Subcutaneous adipose tissue (tissue), 4 donors: ENCODE measurements around the gene ZZZ3. TPM values are rescaled to one million over a fixed set of nuclear protein-coding genes. Genes with fewer than 3 reads are reported as not detected.

Source experiments
- total RNA-seq, 4 donors: library from RNA; depleted of rRNA; stranded (reverse); fragments of >200 nt; gene quantifications; one replicate each; pipeline ENCODE4 v1.1.0, GENCODE V29; 2016
- TF ChIP-seq, protein P1 (sequence below): fragments of 450-650 bp; IDR thresholded peaks from one replicate; pipeline ENCODE4 v1.5.1; 2016; ENCODE audit warnings: low read depth, mild to moderate bottlenecking, control low read depth, antibody characterized with exemption, moderate library complexity

ZZZ3 gene
- total RNA-seq, 4 donors from 2014 or later, result 45.7 to 57.7 (median 53.0) TPM

DNA sequence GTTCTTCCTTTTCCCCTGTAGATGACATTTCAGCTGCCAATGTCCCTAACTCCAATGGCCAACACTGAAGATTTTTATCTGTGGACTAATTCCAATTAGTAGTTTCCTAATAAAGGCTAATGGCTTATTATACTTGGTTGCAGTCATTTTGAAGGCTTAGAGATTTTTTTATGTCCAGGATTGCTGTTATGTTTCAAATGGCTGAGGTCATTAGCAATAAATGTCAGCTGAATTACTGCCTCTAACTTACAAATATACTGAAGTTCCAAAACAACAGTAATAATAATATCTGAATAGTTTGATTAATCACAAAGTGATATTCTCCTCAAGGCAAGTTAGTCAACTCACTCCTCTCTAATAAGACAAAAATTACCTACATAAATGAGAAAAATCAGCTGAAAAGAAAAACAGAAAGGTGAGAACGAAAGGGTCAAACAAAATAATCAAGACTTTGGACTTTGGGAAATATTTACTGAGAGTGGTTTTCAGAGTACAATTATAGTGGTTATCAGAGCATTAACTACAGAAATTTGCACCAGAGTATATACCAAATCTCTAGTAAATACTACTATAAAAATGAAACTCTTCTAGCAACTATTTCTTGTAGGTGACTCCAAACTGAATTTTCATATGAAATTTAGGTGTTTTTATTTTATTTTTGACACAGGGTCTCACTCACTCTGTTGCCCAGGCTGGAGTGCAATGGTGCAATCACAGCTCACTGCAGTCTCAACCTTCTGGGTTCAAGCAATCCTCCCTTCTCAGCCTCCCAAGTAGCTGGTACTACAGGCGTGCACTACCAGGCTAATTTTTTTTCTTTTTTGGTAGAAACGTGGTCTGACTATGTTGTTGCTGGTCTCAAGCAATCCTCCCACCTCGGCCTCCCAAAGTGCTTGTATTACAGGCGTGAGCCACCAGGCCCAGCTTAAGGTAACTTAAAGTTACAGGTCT lies 3.5 kb downstream of the ZZZ3 start:
- TF ChIP-seq, protein P1, sequence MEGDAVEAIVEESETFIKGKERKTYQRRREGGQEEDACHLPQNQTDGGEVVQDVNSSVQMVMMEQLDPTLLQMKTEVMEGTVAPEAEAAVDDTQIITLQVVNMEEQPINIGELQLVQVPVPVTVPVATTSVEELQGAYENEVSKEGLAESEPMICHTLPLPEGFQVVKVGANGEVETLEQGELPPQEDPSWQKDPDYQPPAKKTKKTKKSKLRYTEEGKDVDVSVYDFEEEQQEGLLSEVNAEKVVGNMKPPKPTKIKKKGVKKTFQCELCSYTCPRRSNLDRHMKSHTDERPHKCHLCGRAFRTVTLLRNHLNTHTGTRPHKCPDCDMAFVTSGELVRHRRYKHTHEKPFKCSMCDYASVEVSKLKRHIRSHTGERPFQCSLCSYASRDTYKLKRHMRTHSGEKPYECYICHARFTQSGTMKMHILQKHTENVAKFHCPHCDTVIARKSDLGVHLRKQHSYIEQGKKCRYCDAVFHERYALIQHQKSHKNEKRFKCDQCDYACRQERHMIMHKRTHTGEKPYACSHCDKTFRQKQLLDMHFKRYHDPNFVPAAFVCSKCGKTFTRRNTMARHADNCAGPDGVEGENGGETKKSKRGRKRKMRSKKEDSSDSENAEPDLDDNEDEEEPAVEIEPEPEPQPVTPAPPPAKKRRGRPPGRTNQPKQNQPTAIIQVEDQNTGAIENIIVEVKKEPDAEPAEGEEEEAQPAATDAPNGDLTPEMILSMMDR, result no peak

DNA sequence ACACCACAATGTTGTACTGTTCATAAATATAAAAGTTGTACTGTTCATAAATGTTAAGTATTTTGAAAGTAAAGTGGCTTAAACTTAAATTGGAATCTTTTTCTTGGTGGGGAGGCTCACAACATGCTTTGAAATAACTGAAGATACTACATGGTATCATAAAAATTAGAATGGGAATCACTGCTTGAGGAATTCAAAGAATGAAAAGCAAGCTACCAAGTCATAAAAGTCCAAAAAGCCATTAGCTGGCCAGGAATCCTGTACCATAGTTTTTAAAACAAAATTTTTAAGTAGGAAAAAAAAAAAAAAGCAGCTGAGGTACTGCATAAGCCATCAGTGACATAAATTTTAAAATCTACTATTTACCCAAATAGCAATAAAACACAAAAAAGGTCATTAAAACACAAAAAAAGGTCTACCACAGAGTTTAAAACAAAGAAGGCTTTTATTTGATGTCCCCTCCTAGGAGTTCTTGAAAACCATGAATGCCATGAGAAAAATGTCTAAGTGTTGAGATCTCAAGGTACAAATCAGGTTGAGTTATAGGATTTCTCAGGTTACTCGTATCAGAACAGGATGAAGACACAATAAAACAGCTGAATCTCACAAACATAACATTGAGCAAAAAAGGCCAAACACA lies 8.6 kb downstream of the ZZZ3 start:
- TF ChIP-seq, protein P1, result no peak

DNA sequence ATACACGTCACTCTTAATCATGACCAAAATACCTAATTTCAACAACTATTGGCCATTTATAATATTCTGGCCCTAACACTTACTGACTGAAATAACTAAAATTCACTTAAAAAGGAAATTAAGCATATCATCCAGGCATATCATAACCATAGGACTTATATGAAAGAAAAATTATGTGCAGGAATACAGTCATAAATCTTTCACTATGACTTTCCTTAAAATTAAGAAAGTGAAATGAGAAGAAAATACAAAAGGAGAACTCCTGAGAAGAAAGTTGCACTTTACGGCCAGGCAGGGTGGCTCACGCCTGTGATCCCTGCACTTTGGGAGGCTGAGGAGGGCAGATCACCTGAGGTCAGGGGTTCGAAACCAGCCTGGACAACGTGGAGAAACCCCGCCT lies 9.4 kb downstream of the ZZZ3 start:
- TF ChIP-seq, protein P1, result no peak

DNA sequence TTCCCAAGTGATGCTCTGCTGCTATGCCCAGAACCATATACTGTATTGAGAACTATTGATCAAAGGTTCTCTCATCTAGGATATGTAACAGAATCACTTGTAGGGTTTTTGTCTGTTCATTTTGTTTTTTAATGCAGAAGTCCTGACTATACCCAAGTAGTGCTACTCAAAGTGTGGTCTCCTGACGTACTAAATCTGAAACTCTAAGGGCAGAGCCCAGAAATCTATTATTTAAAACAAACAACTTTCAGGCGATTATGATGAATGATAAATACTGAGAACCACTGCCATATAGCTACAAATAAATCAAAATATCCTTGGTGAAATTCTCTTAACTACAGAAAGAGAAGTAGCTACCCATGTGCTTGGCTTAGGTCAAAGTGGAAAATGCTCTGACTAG lies 10.1 kb downstream of the ZZZ3 start:
- TF ChIP-seq, protein P1, result no peak

DNA sequence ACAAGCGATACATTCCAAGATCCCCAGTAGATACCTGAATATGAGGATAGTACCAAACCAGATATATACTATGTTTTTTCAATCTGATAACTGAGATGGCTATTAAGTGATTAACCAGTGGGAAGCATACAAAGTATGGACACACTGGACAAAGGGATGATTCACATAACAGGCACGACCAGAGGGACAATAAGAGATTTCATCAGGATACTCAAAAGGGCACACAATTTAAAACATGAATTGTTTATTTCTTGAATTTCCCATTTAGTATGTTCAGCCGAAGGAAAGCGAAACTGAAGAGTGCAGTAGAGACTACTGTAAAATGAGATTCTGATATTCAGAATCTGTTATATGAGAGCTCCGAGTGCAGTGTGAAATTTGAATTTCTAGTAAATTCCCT lies 10.6 kb downstream of the ZZZ3 start:
- TF ChIP-seq, protein P1, result no peak

DNA sequence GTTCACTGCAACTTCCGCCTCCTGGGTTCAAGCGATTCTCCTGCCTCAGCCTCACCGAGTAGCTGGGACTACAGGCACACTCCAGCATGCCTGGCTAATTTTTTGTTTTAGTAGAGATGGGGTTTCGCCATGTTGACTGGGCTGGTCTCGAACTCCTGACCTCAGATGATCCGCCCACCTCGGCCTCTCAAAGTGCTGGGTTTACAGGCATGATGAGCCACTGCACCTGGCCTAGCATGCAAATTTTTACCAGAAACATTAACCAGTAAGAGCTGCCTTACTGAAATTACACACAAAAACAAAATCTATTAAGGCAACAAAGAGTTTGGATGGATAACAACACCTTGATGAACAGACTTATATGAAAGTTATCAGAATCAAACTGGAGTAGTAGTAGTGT lies 12.1 kb downstream of the ZZZ3 start:
- TF ChIP-seq, protein P1, result no peak

DNA sequence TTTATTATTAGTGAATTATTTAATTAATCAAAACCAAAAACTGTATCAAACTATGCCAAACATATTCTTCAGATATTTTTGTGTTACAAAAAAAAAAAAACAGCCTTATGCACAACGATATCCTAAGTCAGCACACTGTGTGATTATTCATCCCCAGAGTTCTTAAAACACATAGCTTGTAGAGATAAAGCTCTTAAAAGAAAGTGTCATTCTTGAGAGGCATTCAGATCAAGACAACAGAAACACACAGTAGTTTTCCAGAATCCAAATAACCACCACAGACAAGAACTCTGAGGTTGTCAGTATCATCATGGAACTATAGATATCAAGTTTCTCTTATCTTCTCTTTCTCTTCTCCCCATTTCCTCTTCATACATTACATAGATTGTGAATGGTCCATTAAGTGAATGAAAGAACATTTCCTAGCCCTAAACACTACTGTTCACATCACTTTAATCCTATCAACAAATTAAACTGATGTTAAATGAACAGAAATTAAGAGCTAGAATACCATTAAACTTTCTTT lies 13.5 kb downstream of the ZZZ3 start:
- TF ChIP-seq, protein P1, result no peak
